ENCODE data around the gene PALLD.
A peak's percentile ranks its signal among the peaks of the same experiment; 100 is the strongest.

Gene PALLD

DNA sequence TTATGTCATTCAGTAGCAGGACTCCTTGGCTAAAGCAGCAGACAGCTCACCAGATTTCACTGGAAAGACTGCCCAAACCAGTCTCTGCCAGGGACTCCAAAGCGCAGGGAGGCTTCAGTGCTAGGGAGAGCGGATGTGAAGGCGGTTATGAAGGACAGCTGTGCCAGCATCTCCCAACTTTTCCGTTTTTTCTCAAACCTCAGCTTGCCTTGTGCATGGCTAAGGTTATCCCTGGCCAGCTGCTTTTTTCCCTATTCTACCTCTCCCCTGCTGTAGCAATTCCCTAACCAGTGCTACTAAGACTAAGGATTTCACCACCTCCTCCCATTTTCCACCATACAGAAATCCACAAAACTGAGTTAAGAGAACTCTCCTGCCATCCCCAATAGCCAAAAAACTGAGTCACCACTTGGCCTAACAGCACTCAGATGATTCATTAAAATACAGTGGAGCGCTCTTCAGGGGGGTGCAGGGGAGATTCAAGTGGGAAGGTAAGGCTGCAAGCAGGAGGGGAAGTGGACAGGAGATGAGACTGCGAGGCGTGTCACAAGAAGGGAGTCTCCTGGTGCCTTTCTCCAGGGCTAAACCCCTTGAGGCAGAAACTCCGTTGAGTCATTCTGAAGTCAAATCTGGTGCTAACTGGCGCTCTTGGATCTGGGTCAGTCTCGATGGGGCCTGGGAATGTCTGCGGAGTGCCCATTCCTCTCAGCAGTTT, 90.7 kb downstream of the PALLD start:
- DNase-seq, result no peak

DNA sequence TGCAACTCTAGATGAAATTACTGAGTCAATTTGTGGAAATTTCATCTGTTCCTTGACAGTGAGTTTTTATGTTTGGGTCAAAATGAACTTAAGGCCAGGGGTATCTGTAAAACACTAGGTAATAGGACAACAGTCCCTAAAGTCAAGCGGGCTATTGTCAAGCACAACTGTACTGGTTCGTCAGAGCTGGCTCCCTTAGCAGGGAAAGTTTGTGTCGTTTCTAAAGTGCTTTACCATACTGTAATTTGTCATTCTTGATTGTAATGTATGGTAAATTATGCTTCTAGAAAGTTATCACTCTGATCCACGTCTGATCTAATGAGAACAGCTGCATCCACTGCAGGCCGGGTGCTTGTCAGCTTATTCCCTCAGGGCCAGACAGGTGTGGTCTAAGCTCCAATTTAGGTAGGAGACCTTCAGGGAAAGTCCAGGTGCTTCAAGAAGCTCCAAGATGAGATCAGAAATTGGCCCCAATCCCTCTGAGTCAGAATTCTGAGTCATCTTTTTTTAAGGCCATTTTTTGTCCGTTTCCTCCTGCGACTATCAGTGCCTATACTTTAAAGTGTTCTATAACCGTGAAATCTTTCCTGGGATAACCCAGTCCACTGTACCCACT, 92.2 kb downstream of the PALLD start:
- no peak for DNase-seq

DNA sequence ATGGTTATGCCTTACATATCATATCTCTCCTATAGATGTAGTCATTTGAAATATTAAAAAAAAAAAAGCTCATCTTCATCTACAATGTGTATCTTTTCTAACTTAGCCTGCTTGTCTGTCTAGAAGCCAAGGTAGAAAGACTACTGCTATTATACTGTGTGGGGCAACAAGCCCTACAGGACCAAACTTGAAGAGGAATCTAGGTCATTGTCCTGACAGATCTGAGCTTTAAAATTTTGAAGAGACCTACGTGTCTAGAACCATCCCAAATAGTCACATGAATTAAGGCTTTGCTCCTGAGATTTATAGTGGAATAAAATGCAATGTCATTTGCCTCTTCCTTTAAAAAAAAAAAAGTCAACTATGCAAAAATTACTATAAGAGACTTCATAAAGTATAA, 95.8 kb downstream of the PALLD start:
- DNase-seq, result no peak

DNA sequence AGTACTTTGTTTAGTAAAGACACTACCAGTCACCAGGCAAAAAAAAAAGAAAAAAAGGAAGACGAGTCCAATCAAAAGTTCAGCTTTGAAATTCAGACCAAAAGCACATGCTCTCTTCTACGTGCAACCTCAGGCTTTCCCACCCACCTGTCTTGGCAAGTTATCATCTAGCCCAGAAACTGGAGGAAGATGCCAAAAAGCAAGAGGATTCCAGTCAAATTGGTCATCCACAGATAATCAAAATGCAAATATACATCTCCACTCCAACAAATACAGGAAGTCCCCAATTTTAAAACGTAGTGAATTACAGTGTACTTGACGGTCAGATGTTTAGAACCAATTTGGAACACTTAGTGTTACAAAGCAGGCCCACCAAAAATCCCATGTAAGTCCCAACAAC, 96.5 kb downstream of the PALLD start:
- DNase-seq, result no peak

DNA sequence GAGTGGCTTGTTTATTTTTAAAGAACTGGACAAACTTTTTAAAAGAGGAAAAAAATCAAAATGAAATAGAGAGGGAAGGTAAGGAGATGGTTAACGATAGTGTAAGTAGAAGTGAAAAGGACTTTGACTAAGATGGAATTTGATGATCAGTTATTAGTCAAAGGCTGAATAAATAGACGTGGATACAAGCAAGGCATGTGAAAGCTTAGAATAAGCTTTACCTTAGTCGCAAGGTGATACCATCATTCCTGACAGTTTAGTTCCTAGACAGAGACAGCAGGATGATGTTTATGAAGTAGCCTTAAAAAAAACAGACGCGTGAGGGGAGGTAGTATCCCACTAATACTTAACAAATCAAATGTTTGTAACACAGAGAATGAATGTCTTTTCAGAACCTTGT, 97.3 kb downstream of the PALLD start:
- no peak for DNase-seq

DNA sequence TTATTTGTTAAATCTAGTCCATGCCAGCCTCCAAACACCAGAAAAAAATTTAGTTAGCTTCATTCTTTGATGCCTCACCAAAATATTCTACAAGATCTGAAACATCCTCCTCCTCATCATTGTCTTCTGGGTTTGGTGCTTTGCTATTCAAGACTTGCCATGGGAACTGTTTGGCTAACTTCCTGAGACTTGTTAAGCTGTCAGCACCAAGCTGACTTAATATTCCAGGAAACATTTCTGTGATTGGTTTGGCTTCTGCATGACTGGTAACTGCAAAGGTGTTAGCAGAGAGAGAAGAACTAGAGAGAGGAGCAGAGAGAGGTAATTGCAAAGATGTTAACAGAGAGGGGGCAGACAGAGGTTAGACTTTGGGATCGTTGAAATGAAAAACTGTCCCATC, 101.3 kb downstream of the PALLD start:
- DNase-seq, result peak in 6 of 56 donors; percentile 1 to 44 (median 4)

DNA sequence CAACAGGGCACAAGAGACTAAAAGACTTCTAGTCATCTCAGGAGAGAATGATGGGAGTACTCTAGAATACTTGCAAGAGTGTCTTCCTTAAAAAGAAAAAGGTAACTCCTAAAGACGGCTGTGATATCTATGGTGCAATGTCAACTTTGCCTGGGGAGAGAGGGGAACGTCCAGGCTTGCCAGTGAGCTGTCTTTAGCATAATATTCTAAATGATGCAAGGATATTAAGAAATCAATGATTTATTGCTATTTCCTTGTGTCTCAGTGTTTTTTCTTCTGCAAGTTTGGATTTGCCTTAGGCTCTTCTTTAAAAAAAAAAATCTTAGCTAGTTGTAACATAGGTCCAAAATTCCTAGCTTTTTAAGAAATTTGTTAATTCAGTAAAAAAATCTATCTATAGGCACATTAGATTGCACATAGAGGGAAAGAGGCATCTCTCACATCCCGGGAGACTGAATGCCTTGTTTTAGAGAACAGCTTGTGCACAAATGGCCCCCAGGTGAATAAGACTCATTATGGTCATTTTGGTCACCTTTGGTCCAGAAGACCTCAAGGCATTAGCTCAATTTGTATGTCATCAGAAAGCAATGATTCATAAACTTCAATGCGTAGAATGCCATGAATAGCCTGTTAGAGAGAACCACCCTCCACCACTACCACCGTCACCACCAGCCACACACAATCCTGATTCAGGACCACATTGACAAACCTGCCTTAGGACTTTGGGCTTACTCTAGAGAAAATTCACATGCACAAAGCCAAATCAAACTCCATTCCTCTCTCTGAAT, 104.1 kb downstream of the PALLD start:
- DNase-seq, result no peak

DNA sequence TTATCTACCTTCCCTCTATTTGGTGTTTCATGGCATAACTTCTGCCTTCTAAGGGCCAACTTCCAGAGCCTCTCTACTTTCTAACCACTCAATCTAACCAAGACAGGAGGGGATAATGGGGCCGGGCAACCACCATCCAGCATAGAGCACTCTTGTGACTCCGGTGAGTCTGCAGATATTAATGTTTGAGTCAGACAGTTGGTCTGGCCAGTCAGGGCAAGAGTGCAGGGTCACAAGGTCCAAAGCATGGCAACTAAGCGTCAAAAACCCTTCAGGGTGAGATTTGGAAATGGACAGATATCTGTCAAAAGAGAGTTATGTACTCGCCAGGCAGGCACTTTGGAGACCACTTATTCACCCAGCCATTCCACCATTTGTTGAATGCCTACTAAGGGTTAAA, 105.0 kb downstream of the PALLD start:
- DNase-seq, result no peak

DNA sequence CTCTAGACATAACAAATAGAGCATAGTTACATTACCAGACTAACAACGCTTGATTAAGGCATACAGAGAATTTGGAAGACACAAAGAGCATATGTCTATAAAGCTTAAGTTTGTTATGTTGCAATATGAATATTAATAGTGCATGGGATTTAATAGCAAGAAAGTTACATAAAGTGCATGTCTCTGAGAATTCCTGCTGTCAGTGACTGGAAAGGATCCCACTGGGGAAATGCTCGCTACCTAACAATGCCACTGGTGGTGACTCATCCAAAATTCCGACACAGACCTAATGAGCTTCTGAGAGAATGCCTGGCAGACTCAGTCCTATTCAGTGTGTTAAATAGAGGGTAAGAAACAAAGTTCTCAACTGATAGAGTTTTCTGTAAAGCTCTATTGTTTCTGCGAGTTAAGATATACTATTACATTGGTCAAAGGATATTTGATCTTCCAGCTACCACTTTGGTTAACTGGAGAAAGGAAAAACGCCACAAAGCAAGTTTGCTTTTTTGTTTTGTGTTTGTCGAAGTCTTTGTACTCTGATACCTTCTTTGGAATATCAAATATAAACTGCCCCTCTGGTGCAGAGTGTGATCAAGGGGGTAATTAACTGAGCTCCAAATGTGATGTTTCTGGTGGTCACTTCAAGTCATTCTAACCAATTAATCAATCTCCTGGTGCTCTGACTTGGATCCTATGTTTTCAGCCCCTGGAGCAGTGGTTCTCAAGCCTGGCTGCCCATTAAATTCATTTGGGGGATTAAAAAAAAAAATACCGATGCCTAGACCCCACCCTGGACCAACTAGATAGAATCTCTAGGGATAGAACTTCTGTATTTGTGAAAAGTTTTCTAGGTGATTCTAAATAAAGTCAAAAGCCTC, 107.9 kb downstream of the PALLD start:
- peak in 20 of 56 donors; percentile 1 to 49 (median 10) for DNase-seq

DNA sequence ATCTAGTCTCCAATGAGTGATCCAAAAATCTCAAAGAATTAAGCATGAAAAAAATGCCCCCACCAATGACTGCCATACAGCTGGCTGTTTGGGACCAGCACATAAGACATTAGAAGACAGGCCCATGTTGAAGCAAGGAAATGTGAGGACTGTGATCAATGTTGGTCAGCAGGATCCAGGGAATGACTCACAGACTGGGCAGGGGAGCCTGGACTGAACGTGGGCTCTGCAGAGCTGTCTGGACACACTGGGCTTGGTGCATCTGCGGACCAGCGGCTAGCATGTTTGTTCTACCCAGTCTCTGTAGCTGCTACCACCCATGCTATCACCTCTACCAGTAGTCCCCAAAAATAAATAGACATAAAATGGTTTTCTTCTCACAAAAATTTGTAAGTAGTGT, 108.6 kb downstream of the PALLD start:
- DNase-seq, result no peak

DNA sequence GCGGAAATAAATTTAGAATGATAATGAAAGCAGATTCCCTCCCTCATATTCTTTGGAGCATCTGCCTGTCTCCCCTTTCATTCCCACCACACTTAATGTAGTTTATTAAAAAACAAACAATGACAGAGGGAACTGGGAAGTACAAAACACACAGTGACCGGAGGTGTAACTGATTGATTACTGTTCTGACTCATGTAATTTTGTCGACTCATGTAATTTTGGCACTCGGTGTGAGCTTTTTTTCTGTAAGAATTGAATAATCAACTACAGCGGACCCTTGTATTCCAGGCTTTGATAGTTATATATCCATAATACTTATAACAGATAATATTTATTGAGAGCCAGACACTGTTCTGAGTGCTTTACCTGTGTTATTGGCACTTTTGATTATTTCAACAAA, 110.4 kb downstream of the PALLD start:
- no peak for DNase-seq

DNA sequence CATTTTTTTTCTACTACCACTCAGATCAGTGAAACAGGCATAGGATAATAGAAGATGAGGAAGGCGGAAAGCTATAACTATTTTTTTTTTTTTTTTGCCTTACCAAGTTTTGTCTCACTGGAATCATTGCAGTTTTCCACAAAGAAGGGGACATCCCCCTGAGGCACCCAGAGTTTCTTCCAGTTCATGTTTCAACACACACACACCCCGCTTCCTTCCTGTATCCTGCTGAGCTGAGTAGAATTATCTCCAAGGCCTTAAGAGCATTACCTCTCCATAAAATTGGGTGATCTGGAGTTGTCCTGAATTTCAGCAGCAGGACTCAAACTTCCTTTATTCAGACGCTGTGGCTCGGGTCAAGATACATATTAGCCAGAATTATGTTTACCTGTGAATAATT, 111.9 kb downstream of the PALLD start:
- DNase-seq, result no peak

DNA sequence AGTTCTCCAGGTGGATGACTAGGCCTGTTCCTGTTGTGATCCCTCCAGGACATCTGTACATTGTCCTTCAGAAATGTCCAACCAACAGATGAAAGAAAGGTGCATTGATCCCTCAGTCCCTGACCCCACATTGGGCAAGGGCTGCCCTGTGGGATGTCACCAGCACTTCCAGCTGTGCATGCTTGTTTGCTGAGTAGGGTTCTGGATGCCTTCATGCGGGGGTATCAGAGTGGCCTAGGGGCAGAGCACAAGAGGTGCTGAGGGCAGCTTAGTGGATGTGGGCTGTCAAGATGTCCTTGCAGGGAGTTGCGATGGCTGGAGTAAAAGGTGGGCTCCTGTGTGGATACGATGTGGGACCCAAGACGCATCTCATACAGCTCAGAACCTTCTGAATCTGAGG, 112.5 kb downstream of the PALLD start:
- DNase-seq, result no peak

DNA sequence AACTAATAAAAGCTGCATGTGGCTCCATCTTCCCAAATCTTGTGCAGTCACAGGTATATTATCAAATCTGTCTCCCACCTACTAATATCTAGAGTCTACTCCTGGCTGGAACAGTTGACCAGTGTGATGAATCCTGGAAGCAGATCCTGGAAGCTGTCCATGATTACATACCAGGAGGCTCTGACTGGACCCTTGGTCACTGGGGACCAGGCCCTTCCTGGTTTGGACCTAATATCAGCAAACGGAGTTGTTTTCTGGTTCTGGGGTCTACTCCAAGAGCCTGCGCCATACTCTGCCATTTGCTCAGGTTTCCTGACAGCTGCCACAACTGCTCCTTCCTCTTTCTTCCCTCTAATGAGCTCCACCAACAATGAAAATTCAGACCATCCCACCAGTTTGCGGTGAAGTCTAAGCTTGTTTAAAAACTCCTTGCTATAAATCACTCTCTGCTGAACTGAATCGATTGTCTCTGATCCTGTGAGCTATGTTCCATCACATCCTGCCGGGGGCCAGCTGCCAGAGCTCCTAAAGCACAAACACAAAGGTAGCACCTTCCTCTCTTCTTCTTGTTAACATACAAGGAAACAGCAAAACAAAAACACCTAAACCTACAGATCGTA, 114.2 kb downstream of the PALLD start:
- DNase-seq, result no peak

DNA sequence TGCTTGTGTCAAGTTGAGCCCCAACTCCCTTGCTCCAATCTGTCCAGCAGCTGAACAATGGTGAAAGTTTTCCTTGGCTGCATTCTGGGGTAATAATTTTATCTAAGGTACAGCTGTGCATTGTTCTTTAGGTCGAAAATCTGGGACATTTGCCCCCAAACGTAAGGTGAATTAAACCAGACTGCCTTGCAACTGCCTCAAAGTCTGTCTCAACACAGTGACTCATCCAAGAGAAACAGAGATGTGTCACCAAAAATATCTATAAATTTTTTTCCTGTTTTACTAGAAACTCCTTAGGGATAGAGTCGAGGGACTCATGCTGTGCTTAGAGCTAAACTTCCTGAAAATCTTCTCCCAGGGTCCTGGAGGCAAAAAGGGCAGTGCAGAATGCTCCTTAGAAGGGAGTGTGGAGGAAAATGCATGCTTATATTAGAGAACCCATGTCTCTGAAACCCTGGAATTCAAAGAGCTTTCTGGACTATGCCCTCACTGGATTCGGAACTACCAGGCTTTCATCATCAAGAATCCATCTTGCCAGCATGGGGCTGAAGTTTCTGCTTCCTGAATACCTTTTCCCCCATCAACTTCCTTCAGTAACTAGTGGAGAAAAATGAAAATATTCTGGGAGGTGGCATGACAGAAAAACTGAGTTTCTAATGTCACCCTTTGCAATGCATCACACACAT, 115.7 kb downstream of the PALLD start:
- no peak for DNase-seq

DNA sequence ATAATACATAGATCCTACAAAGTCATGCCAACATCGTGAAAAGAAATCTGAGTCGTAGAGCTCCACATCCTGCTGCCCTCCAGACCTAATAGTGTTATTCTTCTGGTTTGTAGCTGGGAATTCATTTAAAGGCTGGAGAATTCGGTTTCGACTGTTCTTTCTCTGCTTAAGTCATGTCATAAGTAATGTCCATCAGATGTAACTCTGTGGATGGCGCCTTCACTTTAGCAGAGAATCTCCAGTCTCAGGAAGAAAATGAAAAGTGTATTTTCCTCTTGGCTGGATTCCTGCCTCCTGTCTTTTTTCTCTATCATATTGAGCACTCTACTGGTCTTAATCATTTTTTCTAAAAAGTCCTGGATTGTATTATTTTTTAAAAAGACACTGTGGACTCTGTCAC, 117.0 kb downstream of the PALLD start:
- no peak for DNase-seq

DNA sequence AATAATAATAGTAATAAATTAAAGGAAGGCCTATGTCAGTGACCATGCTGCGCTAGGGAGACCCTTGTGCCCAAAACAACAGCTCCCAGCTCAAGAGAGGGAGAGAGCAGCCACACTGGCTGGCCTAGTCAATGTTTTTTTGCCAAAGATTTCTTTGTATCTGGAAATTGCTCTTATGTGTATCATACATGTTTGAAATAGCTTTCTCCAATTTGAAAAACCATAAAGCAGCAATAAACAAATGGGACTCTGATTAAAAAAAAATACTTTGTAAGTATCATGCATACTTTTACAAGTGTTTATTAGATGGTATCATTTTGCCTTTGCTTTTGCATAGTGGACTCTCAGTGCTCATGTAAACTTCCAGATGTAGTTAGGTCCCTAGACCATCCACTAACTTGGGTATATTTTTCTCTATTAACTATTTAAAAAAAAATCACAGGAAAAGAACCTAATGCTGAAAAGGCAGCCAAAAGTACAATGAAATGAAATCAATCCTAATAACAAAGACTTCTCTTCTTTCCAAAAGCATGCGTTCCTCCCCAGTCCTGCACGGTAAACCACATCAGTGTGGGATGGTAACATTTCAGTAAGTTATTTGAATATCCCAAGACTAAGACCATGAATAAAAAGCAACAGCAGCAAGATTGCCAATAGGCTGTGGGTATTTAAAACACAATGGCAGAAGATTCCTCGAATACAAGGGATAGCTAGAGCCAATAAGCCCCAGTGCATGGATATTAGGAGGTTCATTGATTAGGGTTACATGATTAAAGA, 117.6 kb downstream of the PALLD start:
- DNase-seq, result no peak

DNA sequence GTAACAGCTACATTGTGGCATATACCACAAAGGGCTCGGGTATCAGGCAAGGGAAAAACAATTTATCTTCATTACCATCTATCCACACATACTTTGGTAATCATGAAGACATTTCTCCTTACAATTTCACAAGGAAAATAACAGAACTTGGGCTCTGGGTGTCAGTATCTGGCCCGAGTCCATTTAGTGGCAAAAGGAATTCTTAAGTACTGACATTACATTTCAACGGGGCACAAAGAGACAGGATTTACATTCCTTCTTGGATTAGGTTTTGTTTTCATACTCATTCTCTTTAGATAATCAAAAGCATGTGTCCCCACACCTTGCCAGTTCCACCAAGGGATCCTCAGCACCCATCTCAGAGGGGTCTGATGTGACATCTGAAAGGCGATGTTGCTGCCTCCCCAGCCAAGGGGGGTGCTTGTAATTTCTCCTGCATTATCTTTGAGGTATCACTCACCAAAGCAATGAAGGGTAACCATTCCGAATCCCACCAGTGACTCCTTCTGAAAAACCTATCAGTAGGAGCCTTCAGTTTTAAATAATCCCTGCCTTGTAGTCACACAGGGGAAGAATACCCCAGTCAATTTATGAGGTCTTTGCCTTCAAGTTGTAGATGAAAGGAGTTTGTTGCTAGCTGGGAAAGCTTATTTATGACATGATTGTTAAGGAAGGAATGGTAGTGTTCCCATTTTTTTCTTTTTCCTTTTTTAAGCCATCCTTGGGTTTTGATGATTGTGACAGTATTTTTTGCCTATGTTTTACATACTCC, 118.6 kb downstream of the PALLD start:
- DNase-seq, result no peak
